Measurements from ENCODE around the gene SHROOM2.

DNA sequence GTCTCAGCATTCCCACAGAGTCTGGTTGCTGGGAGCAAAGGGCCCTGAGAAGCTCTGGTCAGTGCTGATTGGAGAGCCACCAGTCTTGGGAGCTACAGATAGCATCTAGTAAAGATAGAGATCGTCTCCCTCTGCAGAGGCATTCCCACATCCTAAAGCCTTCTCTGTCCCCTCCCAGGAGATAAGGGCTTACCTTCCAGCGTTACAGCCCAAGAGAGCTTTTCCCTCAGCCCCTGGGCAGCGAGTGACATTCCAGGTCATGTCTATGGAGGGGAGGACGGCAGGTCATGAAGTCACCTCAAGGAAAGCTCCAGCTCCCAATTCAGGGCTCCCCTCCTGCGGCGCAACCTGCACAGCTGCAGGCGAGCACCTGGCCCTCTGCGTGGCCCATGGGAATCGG lies 210.8 kb downstream of the SHROOM2 start:
- TF ChIP-seq, protein P1, sequence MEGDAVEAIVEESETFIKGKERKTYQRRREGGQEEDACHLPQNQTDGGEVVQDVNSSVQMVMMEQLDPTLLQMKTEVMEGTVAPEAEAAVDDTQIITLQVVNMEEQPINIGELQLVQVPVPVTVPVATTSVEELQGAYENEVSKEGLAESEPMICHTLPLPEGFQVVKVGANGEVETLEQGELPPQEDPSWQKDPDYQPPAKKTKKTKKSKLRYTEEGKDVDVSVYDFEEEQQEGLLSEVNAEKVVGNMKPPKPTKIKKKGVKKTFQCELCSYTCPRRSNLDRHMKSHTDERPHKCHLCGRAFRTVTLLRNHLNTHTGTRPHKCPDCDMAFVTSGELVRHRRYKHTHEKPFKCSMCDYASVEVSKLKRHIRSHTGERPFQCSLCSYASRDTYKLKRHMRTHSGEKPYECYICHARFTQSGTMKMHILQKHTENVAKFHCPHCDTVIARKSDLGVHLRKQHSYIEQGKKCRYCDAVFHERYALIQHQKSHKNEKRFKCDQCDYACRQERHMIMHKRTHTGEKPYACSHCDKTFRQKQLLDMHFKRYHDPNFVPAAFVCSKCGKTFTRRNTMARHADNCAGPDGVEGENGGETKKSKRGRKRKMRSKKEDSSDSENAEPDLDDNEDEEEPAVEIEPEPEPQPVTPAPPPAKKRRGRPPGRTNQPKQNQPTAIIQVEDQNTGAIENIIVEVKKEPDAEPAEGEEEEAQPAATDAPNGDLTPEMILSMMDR (conservative IDR thresholded peaks at IDR 0.05 in 1 of 2, IDR thresholded peaks at IDR 0.05 in 1 of 2; ENCODE audit: low read depth in 1 of 2, low read length in 2 of 2) = no peak
- TF ChIP-seq EZH2 (IDR thresholded peaks at IDR 0.05; ENCODE audit: low read length, missing control alignments) = no peak
